Astrocyte (in vitro differentiated cells and primary cell): ENCODE results near the gene MFSD6L. TPM values are rescaled to one million over a fixed set of nuclear protein-coding genes. Genes with fewer than 3 reads are reported as not detected.
A peak's percentile ranks its signal among the peaks of the same experiment; 100 is the strongest.

ENCODE experiments used
- DNase-seq: peaks from one replicate; pipeline ENCODE4 v3.0.0-alpha.2; 2010; ENCODE audit warnings: low read depth
- FAIRE-seq: peaks from 2 replicates; lab custom pipeline; 2011; peaks lifted over from hg19 to GRCh38; lab: Jason Lieb, UNC
- H2AFZ ChIP-seq: 2 replicates; pipeline ENCODE4 v1.6.0; 2012; ENCODE audit warnings: low read depth, low read length, inconsistent platforms
- H3K27ac ChIP-seq: 2 replicates; pipeline ENCODE4 v1.5.1; 2011; ENCODE audit warnings: low read depth, low read length, inconsistent platforms
- H3K27me3 ChIP-seq: 2 replicates; pipeline ENCODE4 v1.6.0; 2011; ENCODE audit warnings: low read length, inconsistent platforms; ENCODE audit not compliant: insufficient read depth
- H3K36me3 ChIP-seq: 2 replicates; pipeline ENCODE4 v1.5.1; 2011; ENCODE audit warnings: low read length, inconsistent platforms; ENCODE audit not compliant: insufficient read depth
- H3K4me1 ChIP-seq: 2 replicates; pipeline ENCODE4 v1.5.1; 2011; ENCODE audit warnings: low read length, inconsistent platforms; ENCODE audit not compliant: insufficient read depth
- H3K4me2 ChIP-seq: 2 replicates; pipeline ENCODE4 v1.6.0; 2012; ENCODE audit warnings: low read length, inconsistent platforms
- H3K4me3 ChIP-seq: 2 replicates; pipeline ENCODE4 v1.5.1; 2011; ENCODE audit warnings: low read depth, mild to moderate bottlenecking, low read length, inconsistent platforms; ENCODE audit not compliant: insufficient read depth
- H3K79me2 ChIP-seq: 2 replicates; pipeline ENCODE4 v1.6.0; 2012; ENCODE audit warnings: mild to moderate bottlenecking, low read length, inconsistent platforms; ENCODE audit not compliant: insufficient read depth
- H3K9ac ChIP-seq: 2 replicates; pipeline ENCODE4 v1.6.0; 2012; ENCODE audit warnings: mild to moderate bottlenecking, low read length, inconsistent platforms
- H3K9me3 ChIP-seq: 2 replicates; pipeline ENCODE4 v1.5.1; 2012; ENCODE audit warnings: low read depth, mild to moderate bottlenecking, low read length, inconsistent platforms; ENCODE audit not compliant: insufficient read depth
- H4K20me1 ChIP-seq: 2 replicates; pipeline ENCODE4 v1.6.0; 2012; ENCODE audit warnings: low read length, inconsistent platforms; ENCODE audit not compliant: insufficient read depth
- H3K27ac Mint-ChIP-seq: one replicate; pipeline ENCODE4 v1.8.0; 2021; ENCODE audit warnings: mild to moderate bottlenecking, mixed read lengths; ENCODE audit not compliant: unreplicated experiment
- H3K27me3 Mint-ChIP-seq: one replicate; pipeline ENCODE4 v1.8.0; 2021; ENCODE audit warnings: low read depth, mixed read lengths; ENCODE audit not compliant: unreplicated experiment
- H3K36me3 Mint-ChIP-seq: one replicate; pipeline ENCODE4 v1.8.0; 2021; ENCODE audit warnings: low read depth, mixed read lengths; ENCODE audit not compliant: unreplicated experiment
- H3K4me1 Mint-ChIP-seq: one replicate; pipeline ENCODE4 v1.8.0; 2021; ENCODE audit warnings: low read depth, mixed read lengths; ENCODE audit not compliant: unreplicated experiment
- H3K4me3 Mint-ChIP-seq: one replicate; pipeline ENCODE4 v1.8.0; 2021; ENCODE audit warnings: mild to moderate bottlenecking, moderate library complexity, mixed read lengths; ENCODE audit not compliant: unreplicated experiment
- H3K9me3 Mint-ChIP-seq: one replicate; pipeline ENCODE4 v1.8.0; 2021; ENCODE audit warnings: mild to moderate bottlenecking, mixed read lengths; ENCODE audit not compliant: unreplicated experiment
- CTCF ChIP-seq: IDR thresholded peaks from 2 replicates; pipeline ENCODE4 v1.5.1; 2011; ENCODE audit warnings: low read depth, mild to moderate bottlenecking, inconsistent platforms, low read length, moderate library complexity; ENCODE audit not compliant: insufficient read depth
- EZH2 ChIP-seq: IDR thresholded peaks from 2 replicates; pipeline ENCODE4 v1.6.1; 2012; ENCODE audit warnings: mild to moderate bottlenecking, low read length, inconsistent platforms; ENCODE audit not compliant: insufficient read depth
- total RNA-seq: library from RNA; stranded (reverse); gene quantifications from 2 replicates; pipeline ENCODE4 v1.2.1, GENCODE V29; 2021

MFSD6L gene
- total RNA-seq, 1 donor from 2014 or later: not detected

GRCh38 chr17:8754890-8755289, 44.3 kb downstream of the MFSD6L start:
- Histone ChIP-seq H3K27me3 (peaks cover 5% of the 10 kb centered on the region), H2AFZ (no peak overlapping the region)
- peaks cover 31% of the 10 kb centered on the region for H3K27me3 Mint-ChIP-seq

GRCh38 chr17:8753976-8754440, 45.2 kb downstream of the MFSD6L start:
- H3K36me3 ChIP-seq: no peaks in the 10 kb centered on the region
- H3K27me3 ChIP-seq: peaks cover 3% of the 10 kb centered on the region
- no peaks in the 10 kb centered on the region for H3K79me2 ChIP-seq
- peaks cover 9% of the 10 kb centered on the region for H3K9me3 Mint-ChIP-seq
- no peak overlapping the region for H3K9ac ChIP-seq
- no peaks in the 10 kb centered on the region for H3K4me1 ChIP-seq
- TF ChIP-seq EZH2 (no peak), CTCF (peak; percentile 53)
- no peaks in the 10 kb centered on the region for H3K9me3 ChIP-seq
- H3K4me3 Mint-ChIP-seq: no peak overlapping the region
- H3K27ac ChIP-seq: no peak overlapping the region
- no peak overlapping the region for H2AFZ ChIP-seq
- no peak overlapping the region for H3K4me2 ChIP-seq
- FAIRE-seq (peak; percentile 71), DNase-seq (no peak)
- H3K27ac Mint-ChIP-seq: no peak overlapping the region
- no peaks in the 10 kb centered on the region for H4K20me1 ChIP-seq
- H3K36me3 Mint-ChIP-seq: no peaks in the 10 kb centered on the region
- H3K27me3 Mint-ChIP-seq: peaks cover 29% of the 10 kb centered on the region
- no peaks in the 10 kb centered on the region for H3K4me1 Mint-ChIP-seq
- H3K4me3 ChIP-seq: no peak overlapping the region

More at GRCh38 chr17:8754890-8755289, 44.3 kb downstream of the MFSD6L start:
- no peaks in the 10 kb centered on the region for H3K9me3 ChIP-seq
- Mint-ChIP-seq H3K27ac (no peak overlapping the region), H3K4me1 (no peaks in the 10 kb centered on the region), H3K9me3 (peaks cover 9% of the 10 kb centered on the region), H3K4me3 (no peak overlapping the region), H3K36me3 (peaks cover 1% of the 10 kb centered on the region)
- no peaks in the 10 kb centered on the region for H4K20me1 ChIP-seq
- DNase-seq: no peak
- no peaks in the 10 kb centered on the region for H3K4me1 ChIP-seq
- no peak overlapping the region for H3K4me3 ChIP-seq
- TF ChIP-seq EZH2 (no peak), CTCF (no peak)
- no peak overlapping the region for H3K9ac ChIP-seq
- no peak overlapping the region for H3K4me2 ChIP-seq
- H3K36me3 ChIP-seq: no peaks in the 10 kb centered on the region
- FAIRE-seq: no peak
- H3K79me2 ChIP-seq: no peaks in the 10 kb centered on the region
- no peak overlapping the region for H3K27ac ChIP-seq

GRCh38 chr17:8753136-8753975, 45.8 kb downstream of the MFSD6L start:
- FAIRE-seq: no peak

More at GRCh38 chr17:8753136-8753975, 45.8 kb downstream of the MFSD6L start:
- peaks cover 9% of the 10 kb centered on the region for H3K9me3 Mint-ChIP-seq
- peaks cover under 1% of the 10 kb centered on the region for H3K36me3 Mint-ChIP-seq
- TF ChIP-seq EZH2 (no peak), CTCF (no peak)
- H3K4me1 Mint-ChIP-seq: no peaks in the 10 kb centered on the region
- no peak overlapping the region for H3K4me2 ChIP-seq
- no peak overlapping the region for H3K4me3 Mint-ChIP-seq
- H3K27ac Mint-ChIP-seq: no peak overlapping the region
- DNase-seq: no peak
- no peak overlapping the region for H3K9ac ChIP-seq
- no peak overlapping the region for H3K27ac ChIP-seq
- H3K36me3 ChIP-seq: no peaks in the 10 kb centered on the region
- H3K79me2 ChIP-seq: no peaks in the 10 kb centered on the region
- peaks cover 32% of the 10 kb centered on the region for H3K27me3 Mint-ChIP-seq
- H3K4me1 ChIP-seq: no peaks in the 10 kb centered on the region
- no peak overlapping the region for H3K4me3 ChIP-seq
- H4K20me1 ChIP-seq: no peaks in the 10 kb centered on the region
- H3K9me3 ChIP-seq: no peaks in the 10 kb centered on the region
- H3K27me3 ChIP-seq: peaks cover 3% of the 10 kb centered on the region
- H2AFZ ChIP-seq: no peak overlapping the region
